Epithelial cell of esophagus (primary cell): Measurements from ENCODE around the gene PLIN1.

ENCODE experiments used
- DNase-seq: peaks from one replicate; pipeline ENCODE4 v3.0.0; 2010; ENCODE audit warnings: low read depth
- H3K4me3 ChIP-seq: 2 replicates; pipeline ENCODE4 v1.5.1; 2011; ENCODE audit warnings: mild to moderate bottlenecking, low read length, control low read depth
- TF ChIP-seq, protein P1 (sequence below): IDR thresholded peaks from 2 replicates; pipeline ENCODE4 v1.5.1; 2011; ENCODE audit warnings: low read depth, mild to moderate bottlenecking, low read length, control low read depth, inconsistent platforms; ENCODE audit not compliant: insufficient read depth; ENCODE audit errors: missing control alignments

The PLIN1 gene

DNA sequence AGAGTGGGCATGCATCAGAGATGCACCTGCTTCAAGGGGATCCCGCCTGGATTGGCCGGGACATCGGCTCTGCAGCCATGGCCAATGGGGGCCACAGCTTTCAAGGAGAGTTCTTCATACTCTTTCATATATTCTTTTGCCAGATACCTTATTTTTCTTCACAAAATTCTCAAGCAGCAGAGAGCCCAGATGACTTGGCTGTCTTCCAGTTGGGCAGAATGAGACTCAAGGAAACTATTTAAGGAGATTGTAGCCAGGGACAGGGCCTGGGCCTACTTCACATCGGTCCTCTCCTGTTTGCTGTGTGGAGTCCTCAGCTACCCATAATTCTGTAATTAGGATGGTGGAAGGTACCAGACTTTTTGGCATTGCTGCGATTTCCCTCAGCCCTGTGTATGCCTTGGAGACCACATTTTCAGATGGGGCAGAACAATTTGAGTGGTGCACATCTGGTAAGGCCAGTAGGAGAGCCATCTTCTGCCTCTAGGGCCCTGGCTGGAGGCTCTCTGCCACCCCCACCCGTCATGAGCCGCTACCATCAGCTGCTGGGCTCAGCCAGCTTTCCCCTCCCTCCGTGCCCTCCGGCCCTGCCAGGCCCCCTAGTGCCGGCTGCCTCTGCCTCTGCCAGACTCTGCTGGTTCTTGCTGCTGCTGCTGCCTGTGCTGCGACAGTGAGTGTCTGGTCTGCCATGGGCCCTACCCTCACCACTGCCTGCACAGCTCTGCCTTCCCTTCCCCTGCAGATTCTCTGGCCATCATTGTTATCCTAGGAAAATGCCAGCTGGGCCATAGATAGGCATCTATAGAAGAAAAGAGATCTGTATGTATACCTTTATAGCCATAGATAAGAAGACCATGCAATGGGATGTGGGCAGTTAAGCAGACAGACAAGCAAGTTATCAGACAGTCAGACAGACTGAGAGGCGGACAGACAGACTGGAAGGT, 6.7 kb downstream of the PLIN1 start:
- no peak overlapping the region for H3K4me3 ChIP-seq
- no peak for DNase-seq
- TF ChIP-seq, protein P1, sequence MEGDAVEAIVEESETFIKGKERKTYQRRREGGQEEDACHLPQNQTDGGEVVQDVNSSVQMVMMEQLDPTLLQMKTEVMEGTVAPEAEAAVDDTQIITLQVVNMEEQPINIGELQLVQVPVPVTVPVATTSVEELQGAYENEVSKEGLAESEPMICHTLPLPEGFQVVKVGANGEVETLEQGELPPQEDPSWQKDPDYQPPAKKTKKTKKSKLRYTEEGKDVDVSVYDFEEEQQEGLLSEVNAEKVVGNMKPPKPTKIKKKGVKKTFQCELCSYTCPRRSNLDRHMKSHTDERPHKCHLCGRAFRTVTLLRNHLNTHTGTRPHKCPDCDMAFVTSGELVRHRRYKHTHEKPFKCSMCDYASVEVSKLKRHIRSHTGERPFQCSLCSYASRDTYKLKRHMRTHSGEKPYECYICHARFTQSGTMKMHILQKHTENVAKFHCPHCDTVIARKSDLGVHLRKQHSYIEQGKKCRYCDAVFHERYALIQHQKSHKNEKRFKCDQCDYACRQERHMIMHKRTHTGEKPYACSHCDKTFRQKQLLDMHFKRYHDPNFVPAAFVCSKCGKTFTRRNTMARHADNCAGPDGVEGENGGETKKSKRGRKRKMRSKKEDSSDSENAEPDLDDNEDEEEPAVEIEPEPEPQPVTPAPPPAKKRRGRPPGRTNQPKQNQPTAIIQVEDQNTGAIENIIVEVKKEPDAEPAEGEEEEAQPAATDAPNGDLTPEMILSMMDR = no peak

DNA sequence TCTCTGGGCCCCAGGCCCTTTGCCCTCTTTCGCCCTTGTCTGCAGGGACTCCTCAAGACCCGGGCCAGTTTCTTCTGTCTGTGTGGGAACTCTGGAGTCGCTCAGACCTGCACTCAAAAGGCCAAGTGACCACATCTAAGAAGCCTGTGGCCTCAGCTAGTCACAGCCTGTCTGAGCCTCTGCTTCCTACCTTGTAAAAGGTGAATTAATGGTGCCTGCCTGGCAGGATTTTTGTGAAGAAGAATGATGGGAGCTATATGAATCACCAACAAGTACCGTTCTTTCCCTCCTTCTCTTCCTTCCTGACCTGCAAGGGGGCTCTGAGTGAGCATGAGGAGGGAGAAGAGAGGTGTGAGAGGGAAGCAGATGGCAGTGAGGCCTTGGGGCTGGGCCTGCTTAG, 7.5 kb downstream of the PLIN1 start:
- DNase-seq = peak; percentile 19
- H3K4me3 ChIP-seq = no peak overlapping the region
- TF ChIP-seq, protein P1 = no peak

DNA sequence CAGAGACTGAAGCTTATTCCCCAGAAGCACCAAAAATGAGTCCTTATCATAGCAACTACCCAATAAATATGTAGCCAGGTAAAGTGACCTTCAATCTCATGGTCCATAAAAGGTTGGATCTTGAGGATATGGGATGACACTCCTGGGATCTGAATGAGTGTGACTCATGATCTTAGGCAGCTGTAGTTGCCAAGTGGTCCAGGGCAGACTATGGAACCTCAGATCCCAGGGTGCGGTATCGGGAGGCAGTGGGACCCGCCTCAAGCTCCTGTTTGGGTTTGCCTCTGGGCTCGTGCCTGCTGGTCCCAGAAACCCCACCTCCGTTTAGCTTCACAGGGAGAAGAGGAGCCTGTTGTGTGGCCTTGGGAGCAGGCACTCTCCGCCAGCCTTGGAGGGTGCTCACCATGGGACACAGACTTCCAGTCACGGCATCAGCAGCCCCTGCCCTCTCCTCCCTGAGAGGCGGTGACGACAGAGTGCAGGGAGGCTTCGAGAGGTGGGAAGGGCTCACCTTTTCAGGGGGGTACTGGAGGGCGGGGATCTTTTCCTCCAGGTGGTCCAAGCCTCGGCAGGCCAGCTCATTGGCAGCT, 8.1 kb downstream of the PLIN1 start:
- H3K4me3 ChIP-seq = no peak overlapping the region
- DNase-seq = no peak
- TF ChIP-seq, protein P1 = no peak

DNA sequence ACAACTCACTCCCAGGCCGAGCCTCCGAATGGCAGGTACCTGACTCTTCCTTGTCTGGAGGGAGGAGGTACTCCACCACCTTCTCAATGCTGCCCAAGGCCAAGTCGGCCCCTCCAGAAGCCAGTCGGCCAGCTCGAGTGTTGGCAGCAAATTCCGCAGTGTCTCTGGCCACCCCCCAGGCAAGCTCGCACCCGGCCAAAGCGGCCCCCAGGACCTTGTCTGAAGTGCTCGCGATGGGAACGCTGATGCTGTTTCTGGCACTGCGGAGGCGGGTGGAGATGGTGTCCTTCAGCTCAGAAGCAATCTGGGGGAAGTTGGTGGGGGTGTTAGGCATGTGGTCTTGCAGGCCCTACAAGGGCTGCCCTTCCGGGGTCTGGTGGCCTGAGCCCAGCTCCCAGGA, 9.2 kb downstream of the PLIN1 start:
- no peak overlapping the region for H3K4me3 ChIP-seq
- TF ChIP-seq, protein P1 = no peak
- DNase-seq = no peak

DNA sequence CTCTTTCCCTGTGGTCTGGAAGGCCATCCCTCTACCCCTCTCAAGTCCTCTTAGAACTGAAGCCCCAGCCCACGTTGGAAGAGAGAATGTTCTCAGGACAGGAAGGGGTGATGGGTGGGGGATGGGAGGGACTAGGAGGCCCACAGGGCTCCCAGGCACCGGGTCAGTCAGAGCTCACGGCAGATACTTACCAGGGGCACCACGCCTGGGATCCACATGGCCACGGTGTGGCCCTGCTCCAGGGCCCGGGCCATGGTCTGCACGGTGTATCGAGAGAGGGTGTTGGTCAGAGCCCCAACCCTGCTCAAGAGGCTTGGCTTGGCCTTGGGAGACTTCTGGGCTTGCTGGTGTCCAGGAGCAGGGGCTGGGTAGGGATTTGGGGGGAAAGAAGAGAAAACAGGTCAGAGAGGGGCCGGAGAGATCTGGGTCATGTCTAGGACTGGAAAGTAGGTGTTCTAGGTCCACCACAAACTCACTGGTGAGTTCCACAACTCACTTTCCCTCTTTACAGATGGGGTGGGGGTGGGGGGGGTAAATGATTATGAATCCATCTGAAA, 9.8 kb downstream of the PLIN1 start:
- TF ChIP-seq, protein P1 = no peak
- DNase-seq = no peak
- H3K4me3 ChIP-seq = no peak overlapping the region

DNA sequence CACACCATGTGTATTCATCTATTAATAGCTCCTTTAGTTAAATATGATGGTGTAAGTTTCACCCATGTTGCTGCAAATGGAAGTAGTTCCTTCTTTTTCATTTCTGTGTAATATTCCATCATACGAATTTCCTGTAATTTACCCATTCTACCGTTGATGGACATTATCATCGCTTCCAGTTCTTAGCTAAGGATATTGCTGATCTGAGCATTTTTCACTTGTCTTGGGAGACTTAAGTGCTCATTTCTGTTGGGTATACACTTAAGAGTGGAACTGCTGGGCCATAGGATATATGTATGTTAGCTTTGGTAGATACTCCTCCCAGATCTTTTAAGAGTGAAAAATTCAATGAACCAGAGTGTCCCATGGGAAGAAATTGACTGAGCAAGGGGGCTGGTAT, 11.0 kb downstream of the PLIN1 start:
- TF ChIP-seq, protein P1 = no peak
- no peak for DNase-seq
- H3K4me3 ChIP-seq = no peak overlapping the region
